ENCODE data around the gene DLG2.

- TF ChIP-seq POLR2AphosphoS5 (IDR thresholded peaks at IDR 0.05; ENCODE audit: low read depth, low read length) (no peak), FOXP2 (optimal IDR thresholded peaks at IDR 0.05; ENCODE audit: borderline replicate concordance, extremely low read depth, extremely low read length, insufficient read depth) (no peak)
Measured at GRCh38 chr11:84497981-84498411, 1129.1 kb downstream of the DLG2 start.
